Liver (tissue), 3 donors: ENCODE results near the gene PPP1R13B.

Experiments
- GABPA ChIP-seq, 2 donors: IDR thresholded peaks in 1 of 2; conservative IDR thresholded peaks in 1 of 2; 2 replicates each; pipeline ENCODE4 v1.6.1; 2016; ENCODE audit warnings: antibody characterized with exemption in 2 of 2, mild to moderate bottlenecking in 1 of 2, moderate library complexity in 1 of 2
- TF ChIP-seq, protein P1 (sequence below): fragments of 150-350 bp; IDR thresholded peaks from 2 replicates; pipeline ENCODE4 v1.5.1; 2017; ENCODE audit warnings: improper control_type of control experiment, low read depth, low read length; ENCODE audit not compliant: missing input control
- donor health status: healthy.
- donor health status: healthy.

DNA sequence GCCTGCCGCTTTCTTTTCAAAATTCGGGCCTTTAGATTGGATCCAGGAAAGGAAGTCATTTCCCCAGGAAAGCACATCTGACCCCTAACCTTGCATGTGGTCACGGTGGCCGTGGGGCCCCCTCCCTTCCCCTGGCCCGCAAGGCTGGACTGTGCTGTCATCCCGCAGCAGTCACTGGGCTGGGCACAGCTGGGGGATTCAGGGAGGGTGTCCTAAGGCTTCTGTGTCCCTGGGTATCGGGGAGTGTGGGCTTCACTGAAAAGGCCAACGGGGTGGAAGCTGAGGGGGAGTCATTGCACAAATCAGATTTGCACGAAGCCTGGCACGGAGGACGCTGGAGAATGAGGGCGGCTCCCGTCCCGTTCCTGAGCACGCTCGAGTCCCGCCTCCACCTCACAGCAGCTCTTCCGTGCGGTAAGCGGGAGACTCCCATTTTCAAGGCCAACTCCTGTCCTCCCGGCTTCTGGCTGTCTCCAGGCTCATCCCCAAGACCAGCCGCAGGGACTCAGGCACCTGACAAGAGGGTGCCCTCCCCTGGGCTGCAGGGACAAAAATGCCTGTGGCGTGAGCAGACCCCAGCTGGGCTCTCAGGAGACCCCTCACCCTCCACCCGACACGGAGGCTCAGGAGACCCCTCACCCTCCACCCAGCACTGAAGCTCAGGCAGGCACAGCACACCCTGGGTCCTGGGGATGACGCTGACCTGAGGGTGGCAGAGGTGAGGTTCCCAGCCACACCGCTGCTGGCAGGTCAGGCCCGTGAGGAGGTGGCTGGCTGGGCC is 141.7 kb downstream of the PPP1R13B start:
- TF ChIP-seq, protein P1, sequence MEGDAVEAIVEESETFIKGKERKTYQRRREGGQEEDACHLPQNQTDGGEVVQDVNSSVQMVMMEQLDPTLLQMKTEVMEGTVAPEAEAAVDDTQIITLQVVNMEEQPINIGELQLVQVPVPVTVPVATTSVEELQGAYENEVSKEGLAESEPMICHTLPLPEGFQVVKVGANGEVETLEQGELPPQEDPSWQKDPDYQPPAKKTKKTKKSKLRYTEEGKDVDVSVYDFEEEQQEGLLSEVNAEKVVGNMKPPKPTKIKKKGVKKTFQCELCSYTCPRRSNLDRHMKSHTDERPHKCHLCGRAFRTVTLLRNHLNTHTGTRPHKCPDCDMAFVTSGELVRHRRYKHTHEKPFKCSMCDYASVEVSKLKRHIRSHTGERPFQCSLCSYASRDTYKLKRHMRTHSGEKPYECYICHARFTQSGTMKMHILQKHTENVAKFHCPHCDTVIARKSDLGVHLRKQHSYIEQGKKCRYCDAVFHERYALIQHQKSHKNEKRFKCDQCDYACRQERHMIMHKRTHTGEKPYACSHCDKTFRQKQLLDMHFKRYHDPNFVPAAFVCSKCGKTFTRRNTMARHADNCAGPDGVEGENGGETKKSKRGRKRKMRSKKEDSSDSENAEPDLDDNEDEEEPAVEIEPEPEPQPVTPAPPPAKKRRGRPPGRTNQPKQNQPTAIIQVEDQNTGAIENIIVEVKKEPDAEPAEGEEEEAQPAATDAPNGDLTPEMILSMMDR, result no peak
- TF ChIP-seq GABPA (IDR thresholded peaks at IDR 0.05 in 1 of 2, conservative IDR thresholded peaks at IDR 0.05 in 1 of 2), result no peak
